Measurements from ENCODE around the gene TRIML2. TPM values are rescaled to one million over a fixed set of nuclear protein-coding genes. Genes with fewer than 3 reads are reported as not detected.
A peak's percentile ranks its signal among the peaks of the same experiment; 100 is the strongest.

Gene TRIML2
- total RNA-seq, 1 donor from 2014 or later = not detected

GRCh38 chr4:188113156-188113555 lies 3.8 kb upstream of the TRIML2 start:
- FAIRE-seq (peak; percentile 99), DNase-seq (ENCODE audit: low read depth) (peak; percentile 97)
- no peak overlapping the region for H3K4me3 ChIP-seq (ENCODE audit: low read depth, low read length)
- no peaks in the 10 kb centered on the region for H3K27me3 ChIP-seq (ENCODE audit: control insufficient read depth, insufficient read depth, low read length)
- no peak for TF ChIP-seq CTCF (IDR thresholded peaks at IDR 0.05; ENCODE audit: insufficient read depth, low read length, severe bottlenecking)
- H3K36me3 ChIP-seq (ENCODE audit: control insufficient read depth, insufficient read depth, low read length) = no peaks in the 10 kb centered on the region

- Histone ChIP-seq H3K4me3 (ENCODE audit: low read depth, low read length) (no peak overlapping the region), H3K36me3 (ENCODE audit: control insufficient read depth, insufficient read depth, low read length) (no peaks in the 10 kb centered on the region), H3K27me3 (ENCODE audit: control insufficient read depth, insufficient read depth, low read length) (no peaks in the 10 kb centered on the region)
- DNase-seq (ENCODE audit: low read depth) (no peak), FAIRE-seq (no peak)
- no peak for TF ChIP-seq CTCF (IDR thresholded peaks at IDR 0.05; ENCODE audit: insufficient read depth, low read length, severe bottlenecking)
Measured at GRCh38 chr4:188111955-188112354, 2.6 kb upstream of the TRIML2 start.

GRCh38 chr4:188110741-188111471 lies 1.5 kb upstream of the TRIML2 start:
- TF ChIP-seq CTCF (IDR thresholded peaks at IDR 0.05; ENCODE audit: insufficient read depth, low read length, severe bottlenecking) = no peak
- Histone ChIP-seq H3K36me3 (ENCODE audit: control insufficient read depth, insufficient read depth, low read length) (no peaks in the 10 kb centered on the region), H3K4me3 (ENCODE audit: low read depth, low read length) (no peak overlapping the region), H3K27me3 (ENCODE audit: control insufficient read depth, insufficient read depth, low read length) (no peaks in the 10 kb centered on the region)
- no peak for FAIRE-seq
- DNase-seq (ENCODE audit: low read depth) = peak; percentile 62

GRCh38 chr4:188110036-188110435 lies 633 bp upstream of the TRIML2 start:
- no peaks in the 10 kb centered on the region for H3K36me3 ChIP-seq (ENCODE audit: control insufficient read depth, insufficient read depth, low read length)
- FAIRE-seq (no peak), DNase-seq (ENCODE audit: low read depth) (no peak)
- H3K4me3 ChIP-seq (ENCODE audit: low read depth, low read length) = no peak overlapping the region
- TF ChIP-seq CTCF (IDR thresholded peaks at IDR 0.05; ENCODE audit: insufficient read depth, low read length, severe bottlenecking) = no peak
- H3K27me3 ChIP-seq (ENCODE audit: control insufficient read depth, insufficient read depth, low read length) = no peaks in the 10 kb centered on the region

DNA sequence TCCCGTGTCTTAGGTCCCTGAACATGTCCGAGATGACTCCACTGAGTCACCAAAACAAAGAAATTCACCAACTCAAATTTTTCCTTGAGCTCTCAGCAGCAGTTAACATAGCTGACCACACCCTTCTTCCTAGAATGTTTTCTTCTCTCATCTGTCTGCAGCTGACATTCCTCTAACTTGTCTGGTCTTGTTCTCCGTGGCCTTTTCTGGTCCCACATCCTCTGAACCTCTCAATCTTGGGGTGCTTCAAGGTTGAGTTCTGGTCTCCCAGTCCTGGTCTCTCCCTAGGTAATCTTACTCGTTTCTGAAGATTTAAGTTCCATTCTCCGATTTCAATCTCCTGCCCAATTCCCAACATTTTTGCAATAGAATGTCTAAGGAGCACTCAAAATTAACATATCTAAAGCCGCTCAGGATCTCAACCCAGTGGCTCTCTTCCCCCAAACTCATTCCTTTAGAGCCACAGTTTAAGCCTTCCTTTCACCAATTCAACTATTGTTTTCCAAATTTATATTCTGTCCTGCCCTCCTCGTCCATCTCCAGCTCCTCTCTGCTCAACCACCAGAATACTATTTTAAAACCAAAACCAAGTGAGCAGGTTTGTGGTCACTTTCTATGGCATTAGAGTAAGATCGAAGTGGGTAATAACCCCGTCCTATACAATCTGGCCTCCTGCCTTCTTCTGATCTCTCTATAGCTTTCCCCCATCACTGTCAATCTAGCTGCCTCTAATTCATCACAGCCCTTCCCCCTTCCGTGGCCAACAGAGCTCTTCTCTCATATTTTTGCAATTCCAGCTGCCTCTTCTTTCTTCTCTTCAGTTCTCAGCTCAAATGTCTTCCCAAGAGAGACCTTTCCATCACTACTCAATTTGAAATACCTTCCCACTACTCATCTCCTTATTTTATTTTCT lies 1.2 kb downstream of the TRIML2 start:
- TF ChIP-seq CTCF (IDR thresholded peaks at IDR 0.05; ENCODE audit: insufficient read depth, low read length, severe bottlenecking) = no peak
- Histone ChIP-seq H3K27me3 (ENCODE audit: control insufficient read depth, insufficient read depth, low read length) (no peaks in the 10 kb centered on the region), H3K4me3 (ENCODE audit: low read depth, low read length) (no peak overlapping the region), H3K36me3 (ENCODE audit: control insufficient read depth, insufficient read depth, low read length) (no peaks in the 10 kb centered on the region)
- DNase-seq (ENCODE audit: low read depth) (peak; percentile 86), FAIRE-seq (no peak)
